BJ (cell line): Measurements from ENCODE around the gene CLDN3. TPM values are rescaled to one million over a fixed set of nuclear protein-coding genes. Genes with fewer than 3 reads are reported as not detected.
A peak's percentile ranks its signal among the peaks of the same experiment; 100 is the strongest.

Experiments used
- CTCF ChIA-PET: fragments of 350-600 bp; formaldehyde crosslinking; extraction: SDS; loops from one replicate; lab custom pipeline; 2021; ENCODE audit warnings: antibody characterized with exemption, inconsistent platforms; lab: Yijun Ruan, JAX
- POLR2A ChIA-PET: fragments of 300-600 bp; sonication (Branson Sonifier 250); formaldehyde crosslinking; extraction: SDS; loops from one replicate; lab custom pipeline; 2021; ENCODE audit warnings: antibody characterized with exemption; lab: Charles Lee
- DNase-seq: peaks from one replicate; pipeline ENCODE4 v3.0.0-alpha.2; 2011; ENCODE audit warnings: low read depth
- H3K27me3 ChIP-seq: 2 replicates; pipeline ENCODE4 v1.6.0; 2011; ENCODE audit warnings: low read length; ENCODE audit not compliant: control insufficient read depth, insufficient read depth
- H3K36me3 ChIP-seq: 2 replicates; pipeline ENCODE4 v1.5.1; 2011; ENCODE audit warnings: low read length; ENCODE audit not compliant: control insufficient read depth, insufficient read depth
- H3K4me3 ChIP-seq: 2 replicates; pipeline ENCODE4 v1.5.1; 2011; ENCODE audit warnings: low read depth, mild to moderate bottlenecking, control low read depth, low read length
- polyA plus RNA-seq: library from polyadenylated mRNA; depleted of rRNA; stranded (reverse); fragments of >200 nt; gene quantifications from 2 replicates; pipeline ENCODE4 v1.2.3, GENCODE V29; 2011
- TF ChIP-seq, protein P1 (sequence below): IDR thresholded peaks from 2 replicates; pipeline ENCODE4 v1.5.1; 2011; ENCODE audit warnings: low read depth, mild to moderate bottlenecking, control low read depth, inconsistent platforms, low read length, moderate library complexity; ENCODE audit not compliant: insufficient read depth

The CLDN3 gene
- polyA plus RNA-seq, 1 experiment: not detected

DNA sequence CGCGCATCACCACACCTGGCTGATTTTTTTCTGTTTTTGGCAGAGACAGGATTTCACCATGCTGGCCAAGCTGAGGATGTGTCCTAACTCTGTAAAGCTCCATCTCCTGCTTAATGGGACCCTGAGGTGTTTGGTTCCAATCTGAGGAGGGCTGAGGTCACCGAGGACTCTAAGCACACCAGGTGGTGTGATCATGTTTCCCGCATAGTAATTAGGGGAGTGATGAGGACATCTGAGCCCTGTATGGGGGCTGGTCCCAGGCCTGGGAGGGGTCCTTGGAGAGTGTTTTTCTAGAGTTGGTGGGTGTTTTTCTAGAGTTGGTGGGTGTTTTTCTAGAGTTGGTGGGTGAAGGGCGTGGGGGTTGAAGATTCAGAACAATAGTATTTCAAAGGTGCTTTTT, 28.5 kb downstream of the CLDN3 start:
- ChIA-PET POLR2A (no interaction called here), CTCF (no interaction called here)
- Histone ChIP-seq H3K36me3 (peaks cover 3% of the 10 kb centered on the region), H3K4me3 (no peak overlapping the region), H3K27me3 (no peaks in the 10 kb centered on the region)
- no peak for DNase-seq
- TF ChIP-seq, protein P1, sequence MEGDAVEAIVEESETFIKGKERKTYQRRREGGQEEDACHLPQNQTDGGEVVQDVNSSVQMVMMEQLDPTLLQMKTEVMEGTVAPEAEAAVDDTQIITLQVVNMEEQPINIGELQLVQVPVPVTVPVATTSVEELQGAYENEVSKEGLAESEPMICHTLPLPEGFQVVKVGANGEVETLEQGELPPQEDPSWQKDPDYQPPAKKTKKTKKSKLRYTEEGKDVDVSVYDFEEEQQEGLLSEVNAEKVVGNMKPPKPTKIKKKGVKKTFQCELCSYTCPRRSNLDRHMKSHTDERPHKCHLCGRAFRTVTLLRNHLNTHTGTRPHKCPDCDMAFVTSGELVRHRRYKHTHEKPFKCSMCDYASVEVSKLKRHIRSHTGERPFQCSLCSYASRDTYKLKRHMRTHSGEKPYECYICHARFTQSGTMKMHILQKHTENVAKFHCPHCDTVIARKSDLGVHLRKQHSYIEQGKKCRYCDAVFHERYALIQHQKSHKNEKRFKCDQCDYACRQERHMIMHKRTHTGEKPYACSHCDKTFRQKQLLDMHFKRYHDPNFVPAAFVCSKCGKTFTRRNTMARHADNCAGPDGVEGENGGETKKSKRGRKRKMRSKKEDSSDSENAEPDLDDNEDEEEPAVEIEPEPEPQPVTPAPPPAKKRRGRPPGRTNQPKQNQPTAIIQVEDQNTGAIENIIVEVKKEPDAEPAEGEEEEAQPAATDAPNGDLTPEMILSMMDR: no peak

DNA sequence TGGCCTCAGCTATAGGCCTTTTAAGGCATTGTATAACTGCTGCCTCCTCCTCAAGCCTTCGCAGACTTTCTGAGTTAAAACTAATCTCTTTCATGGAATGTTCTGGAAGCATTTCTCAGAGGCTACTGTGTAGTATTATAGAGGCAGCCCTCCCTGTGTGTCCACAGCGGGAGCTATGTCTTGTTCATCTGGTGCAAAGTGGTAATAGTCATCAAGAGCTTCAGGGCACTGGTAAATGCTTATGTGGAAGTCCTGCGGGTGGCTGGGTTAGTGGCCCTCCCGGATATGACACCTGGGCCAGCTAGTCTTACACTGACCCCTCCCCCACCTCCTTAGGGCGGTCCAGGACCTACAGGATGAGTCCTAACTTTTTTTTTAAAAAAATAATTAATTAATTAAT, 29.3 kb downstream of the CLDN3 start:
- CTCF ChIA-PET: interaction anchor here (0.5 to 1.5 kb wide), 2 partner anchors 15 to 136 kb away, joined by 3 read pairs; no protein-coding TSS in a partner anchor
- POLR2A ChIA-PET: no interaction called here
- Histone ChIP-seq H3K36me3 (peaks cover 4% of the 10 kb centered on the region), H3K27me3 (no peaks in the 10 kb centered on the region), H3K4me3 (no peak overlapping the region)
- TF ChIP-seq, protein P1: no peak
- DNase-seq: no peak

DNA sequence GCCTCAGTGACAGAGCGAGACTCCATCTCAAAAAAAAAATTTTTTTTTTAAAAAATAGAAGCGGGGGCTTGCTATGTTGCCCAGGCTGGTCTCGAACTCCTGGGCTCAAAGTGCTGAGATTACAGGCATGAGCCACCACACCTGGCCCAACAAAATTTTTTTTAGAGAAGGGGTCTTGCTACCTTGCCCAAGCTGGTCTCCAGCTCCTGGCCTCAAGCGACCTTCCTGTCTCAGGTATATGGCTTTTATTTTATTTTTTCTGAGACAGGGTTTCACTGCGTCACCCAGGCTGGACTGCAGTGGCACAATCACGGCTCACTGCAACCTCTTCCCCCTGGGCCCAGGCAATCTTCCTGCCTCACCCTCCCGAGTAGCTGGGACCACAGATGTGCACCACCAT, 29.9 kb downstream of the CLDN3 start:
- DNase-seq: no peak
- POLR2A ChIA-PET: no interaction called here
- no peak overlapping the region for H3K4me3 ChIP-seq
- H3K36me3 ChIP-seq: peaks cover 4% of the 10 kb centered on the region
- CTCF ChIA-PET: interaction anchor here (0.5 to 1.5 kb wide), 3 partner anchors 15 to 135 kb away, joined by 3 to 4 read pairs (median 3); no protein-coding TSS in a partner anchor
- TF ChIP-seq, protein P1: no peak
- H3K27me3 ChIP-seq: no peaks in the 10 kb centered on the region

DNA sequence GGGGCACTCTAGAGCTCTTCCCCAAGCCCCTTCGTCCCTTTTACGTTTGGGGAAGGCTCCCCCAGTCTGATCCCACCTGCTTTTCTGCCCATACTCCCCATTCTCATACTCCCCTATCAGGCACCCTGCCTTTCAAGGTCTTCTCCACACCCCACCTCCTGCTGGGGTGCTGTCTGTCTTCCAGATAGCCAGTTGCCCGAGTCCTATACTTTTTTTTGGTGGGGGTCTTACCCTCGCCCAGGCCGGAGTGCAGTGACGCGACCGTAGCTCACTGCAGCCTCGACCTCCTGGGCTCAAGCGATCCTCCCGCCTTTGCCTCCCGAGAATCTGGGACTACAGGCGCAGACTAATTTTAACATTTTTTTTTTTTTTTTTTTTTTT, 30.7 kb downstream of the CLDN3 start:
- peak overlapping the region; percentile 76 for H3K4me3 ChIP-seq
- no peaks in the 10 kb centered on the region for H3K27me3 ChIP-seq
- ChIA-PET CTCF (interaction anchor here (1.8 kb wide), 1 partner anchor 14 kb away, joined by 8 read pairs; no protein-coding TSS in a partner anchor), POLR2A (no interaction called here)
- no peak for DNase-seq
- TF ChIP-seq, protein P1: no peak
- peaks cover 4% of the 10 kb centered on the region for H3K36me3 ChIP-seq

DNA sequence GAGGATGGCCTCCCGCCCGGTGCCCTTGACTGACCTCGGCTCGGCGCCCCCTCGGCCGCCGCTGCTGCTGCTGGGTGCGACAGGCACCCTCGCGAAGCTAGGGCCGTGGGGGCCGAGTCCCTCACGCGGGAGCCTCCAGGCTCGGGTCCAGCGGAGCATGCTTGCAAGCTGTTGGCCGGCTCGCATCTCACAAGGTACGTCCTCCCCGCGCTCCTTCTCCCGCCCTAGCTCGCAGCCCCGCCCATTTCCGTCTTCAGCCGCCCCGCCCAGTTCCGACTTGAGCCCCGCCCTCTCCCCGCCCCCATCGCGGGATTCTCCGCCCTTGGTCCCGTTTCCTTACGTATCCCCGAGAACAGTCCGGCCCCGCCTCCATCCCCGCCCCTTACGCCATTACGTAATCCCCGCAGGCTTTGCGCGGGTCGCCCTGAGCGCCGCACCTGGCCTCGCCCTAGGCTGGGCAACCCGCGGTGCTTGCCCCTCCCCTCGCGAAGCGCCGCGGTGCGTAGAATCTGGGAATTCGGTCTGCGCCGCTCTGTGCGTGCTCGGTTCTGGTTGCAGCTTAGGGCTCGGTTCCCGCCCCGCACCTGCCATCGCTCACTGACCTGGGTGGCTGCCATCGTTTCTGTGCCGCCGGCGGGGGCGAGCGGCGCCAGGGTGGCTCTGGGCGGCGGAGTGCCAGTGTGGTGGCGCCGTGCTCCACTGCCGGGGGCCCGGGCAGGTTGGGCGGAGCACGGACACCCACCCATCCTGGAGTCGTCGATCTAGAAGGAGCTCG, 31.3 kb downstream of the CLDN3 start, which contains the start of gene ABHD11:
Gene ABHD11, minus strand, starts transcription at position 191 of the 775 bp plus-strand sequence. Its CDS starts 32 bp downstream, at position 159.
- ChIA-PET CTCF (interaction anchor here (1.8 to 8.7 kb wide), 2 partner anchors 13 to 132 kb away, joined by 8 to 92 read pairs; no protein-coding TSS in a partner anchor), POLR2A (no interaction called here)
- Histone ChIP-seq H3K36me3 (peaks cover 4% of the 10 kb centered on the region), H3K4me3 (peak within 1 kb of the TSS; percentile 76), H3K27me3 (no peaks in the 10 kb centered on the region)
- DNase-seq: peak; percentile 73
- TF ChIP-seq, protein P1: no peak
